Measurements from ENCODE around the gene GATA2.

Gene GATA2

GRCh38 chr3:128487813-128488635 is 5.0 kb downstream of the GATA2 start:
- no peak for DNase-seq (ENCODE audit: low read depth)

- DNase-seq (ENCODE audit: low read depth), result no peak
These were observed 5.5 kb downstream of the GATA2 start for GRCh38 chr3:128487538-128487812.

- DNase-seq (ENCODE audit: low read depth), result no peak
These were observed 6.1 kb downstream of the GATA2 start for GRCh38 chr3:128486681-128487537.

- no peak for DNase-seq (ENCODE audit: low read depth)
These were observed 6.8 kb downstream of the GATA2 start for GRCh38 chr3:128486205-128486628.

- no peak for DNase-seq (ENCODE audit: low read depth)
These were observed 7.5 kb downstream of the GATA2 start for GRCh38 chr3:128485282-128486204.

GRCh38 chr3:128484404-128485281 is 8.4 kb downstream of the GATA2 start:
- no peak for DNase-seq (ENCODE audit: low read depth)

GRCh38 chr3:128483657-128484403 is 9.2 kb downstream of the GATA2 start:
- no peak for DNase-seq (ENCODE audit: low read depth)

- DNase-seq (ENCODE audit: low read depth), result no peak
These were observed 10.0 kb downstream of the GATA2 start for GRCh38 chr3:128482666-128483656.

- DNase-seq (ENCODE audit: low read depth), result no peak
These were observed 10.8 kb downstream of the GATA2 start for GRCh38 chr3:128482175-128482574.

- no peak for DNase-seq (ENCODE audit: low read depth)
These were observed 11.5 kb downstream of the GATA2 start for GRCh38 chr3:128481438-128481942.

GRCh38 chr3:128480717-128481437 is 12.1 kb downstream of the GATA2 start:
- no peak for DNase-seq (ENCODE audit: low read depth)

- no peak for DNase-seq (ENCODE audit: low read depth)
These were observed 12.7 kb downstream of the GATA2 start for GRCh38 chr3:128480278-128480677.

- DNase-seq (ENCODE audit: low read depth), result no peak
These were observed 13.4 kb downstream of the GATA2 start for GRCh38 chr3:128479558-128480086.

- no peak for DNase-seq (ENCODE audit: low read depth)
These were observed 14.2 kb downstream of the GATA2 start for GRCh38 chr3:128478576-128479506.

- DNase-seq (ENCODE audit: low read depth), result no peak
These were observed 16.3 kb downstream of the GATA2 start for GRCh38 chr3:128476659-128477058.

GRCh38 chr3:128475355-128475754 is 17.6 kb downstream of the GATA2 start:
- no peak for DNase-seq (ENCODE audit: low read depth)

GRCh38 chr3:128473737-128474136 is 19.3 kb downstream of the GATA2 start:
- DNase-seq (ENCODE audit: low read depth), result no peak

All from stimulated activated CD4-positive, alpha-beta T cell treated with anti-CD3 and anti-CD28 coated beads, Interleukin-2, amount 100 ng/mL, for 4 hours (primary cell).